ENCODE data around the gene KLHDC4.

DNA sequence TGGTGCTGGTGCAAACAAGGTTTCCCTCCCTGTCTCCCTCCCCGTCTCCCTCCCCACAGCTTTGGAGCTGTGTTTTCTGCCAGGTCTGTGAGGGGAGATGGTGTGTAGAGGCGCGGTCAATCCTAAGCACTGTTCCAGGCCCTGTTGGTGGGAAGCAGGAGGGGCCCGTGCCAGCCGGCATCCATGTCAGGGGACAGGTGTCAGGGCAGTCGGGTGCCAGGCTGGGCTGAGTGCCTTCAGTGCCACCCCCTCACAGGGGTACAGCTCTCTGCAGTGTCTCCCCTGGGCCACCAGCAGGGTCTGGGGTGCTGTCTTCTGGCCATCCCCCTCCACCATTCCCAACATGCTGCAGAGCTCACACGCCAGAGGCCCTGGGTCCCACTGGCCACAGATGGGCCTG lies 73.6 kb downstream of the KLHDC4 start:
- TF ChIP-seq, protein P1, sequence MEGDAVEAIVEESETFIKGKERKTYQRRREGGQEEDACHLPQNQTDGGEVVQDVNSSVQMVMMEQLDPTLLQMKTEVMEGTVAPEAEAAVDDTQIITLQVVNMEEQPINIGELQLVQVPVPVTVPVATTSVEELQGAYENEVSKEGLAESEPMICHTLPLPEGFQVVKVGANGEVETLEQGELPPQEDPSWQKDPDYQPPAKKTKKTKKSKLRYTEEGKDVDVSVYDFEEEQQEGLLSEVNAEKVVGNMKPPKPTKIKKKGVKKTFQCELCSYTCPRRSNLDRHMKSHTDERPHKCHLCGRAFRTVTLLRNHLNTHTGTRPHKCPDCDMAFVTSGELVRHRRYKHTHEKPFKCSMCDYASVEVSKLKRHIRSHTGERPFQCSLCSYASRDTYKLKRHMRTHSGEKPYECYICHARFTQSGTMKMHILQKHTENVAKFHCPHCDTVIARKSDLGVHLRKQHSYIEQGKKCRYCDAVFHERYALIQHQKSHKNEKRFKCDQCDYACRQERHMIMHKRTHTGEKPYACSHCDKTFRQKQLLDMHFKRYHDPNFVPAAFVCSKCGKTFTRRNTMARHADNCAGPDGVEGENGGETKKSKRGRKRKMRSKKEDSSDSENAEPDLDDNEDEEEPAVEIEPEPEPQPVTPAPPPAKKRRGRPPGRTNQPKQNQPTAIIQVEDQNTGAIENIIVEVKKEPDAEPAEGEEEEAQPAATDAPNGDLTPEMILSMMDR (IDR thresholded peaks at IDR 0.05; ENCODE audit: low read depth, low read length, missing input control) = no peak
- TF ChIP-seq REST (IDR thresholded peaks at IDR 0.05) (no peak), YY1 (IDR thresholded peaks at IDR 0.05) (no peak), RXRA (IDR thresholded peaks at IDR 0.05) (no peak), SP1 (IDR thresholded peaks at IDR 0.05) (no peak), RAD21 (IDR thresholded peaks at IDR 0.05) (no peak)
- TF ChIP-seq, protein P2, sequence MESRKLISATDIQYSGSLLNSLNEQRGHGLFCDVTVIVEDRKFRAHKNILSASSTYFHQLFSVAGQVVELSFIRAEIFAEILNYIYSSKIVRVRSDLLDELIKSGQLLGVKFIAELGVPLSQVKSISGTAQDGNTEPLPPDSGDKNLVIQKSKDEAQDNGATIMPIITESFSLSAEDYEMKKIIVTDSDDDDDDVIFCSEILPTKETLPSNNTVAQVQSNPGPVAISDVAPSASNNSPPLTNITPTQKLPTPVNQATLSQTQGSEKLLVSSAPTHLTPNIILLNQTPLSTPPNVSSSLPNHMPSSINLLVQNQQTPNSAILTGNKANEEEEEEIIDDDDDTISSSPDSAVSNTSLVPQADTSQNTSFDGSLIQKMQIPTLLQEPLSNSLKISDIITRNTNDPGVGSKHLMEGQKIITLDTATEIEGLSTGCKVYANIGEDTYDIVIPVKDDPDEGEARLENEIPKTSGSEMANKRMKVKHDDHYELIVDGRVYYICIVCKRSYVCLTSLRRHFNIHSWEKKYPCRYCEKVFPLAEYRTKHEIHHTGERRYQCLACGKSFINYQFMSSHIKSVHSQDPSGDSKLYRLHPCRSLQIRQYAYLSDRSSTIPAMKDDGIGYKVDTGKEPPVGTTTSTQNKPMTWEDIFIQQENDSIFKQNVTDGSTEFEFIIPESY (IDR thresholded peaks at IDR 0.05) = no peak

All from liver (tissue), 3 donors.